GM18868 (cell line): ENCODE measurements around the gene CALN1.
"Not testable (repeated sequence)": the region's sequence is repeated elsewhere in the genome, so short reads cannot be mapped to it uniquely, and the experiment has no call there.

Source experiments
- ATAC-seq: cut with Tn5 transposase; IDR thresholded peaks from one replicate; pipeline ENCODE4 v1.9.1; 2021; ENCODE audit warnings: mild to moderate bottlenecking, moderate library complexity; ENCODE audit not compliant: unreplicated experiment

Gene CALN1

DNA sequence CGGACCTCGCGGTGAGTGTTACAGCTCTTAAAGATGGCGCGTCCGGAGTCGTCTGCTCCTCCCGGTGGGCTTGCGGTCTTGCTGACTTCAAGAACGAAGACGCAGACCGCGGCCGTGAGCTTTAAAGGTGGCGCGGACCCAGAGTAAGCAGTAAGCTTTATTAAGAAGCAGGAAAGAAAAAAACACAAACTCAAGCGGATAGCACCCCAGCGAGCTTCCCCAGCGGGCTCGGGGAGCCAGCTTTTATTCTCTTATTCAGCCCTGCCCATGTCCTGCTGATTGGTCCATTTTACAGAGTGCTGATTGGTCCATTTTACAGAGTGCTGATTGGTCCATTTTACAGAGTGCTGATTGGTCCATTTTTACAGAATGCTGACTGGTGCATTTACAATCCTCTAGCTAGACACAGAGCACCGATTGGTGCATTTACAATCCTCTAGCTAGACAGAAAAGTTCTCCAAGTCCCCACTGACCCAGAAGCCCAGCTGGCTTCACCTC, at the start of gene CALN1:
Gene CALN1 (minus strand): TSS at position 218 of the 498 bp plus-strand sequence.
- ATAC-seq: not testable (repeated sequence)

DNA sequence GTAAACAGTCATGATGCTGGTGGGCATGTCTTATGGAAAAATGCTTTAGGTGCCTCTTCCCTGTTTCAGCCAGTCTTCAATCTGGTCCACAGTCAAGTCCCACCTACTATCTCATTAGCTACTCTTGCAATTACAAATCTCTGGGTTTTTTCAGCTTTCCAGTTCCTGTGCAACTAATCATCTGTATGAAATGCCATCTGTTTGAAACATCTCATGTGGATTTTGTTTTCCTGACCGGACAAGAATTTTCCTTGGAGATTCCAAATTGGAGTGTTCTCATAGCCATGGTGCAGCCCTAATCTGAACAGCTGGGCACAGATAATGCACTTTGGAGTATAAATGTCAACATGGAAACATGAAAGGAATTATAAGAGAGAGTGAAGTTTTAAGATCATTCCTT, 41.3 kb upstream of the CALN1 start:
- no peak for ATAC-seq

DNA sequence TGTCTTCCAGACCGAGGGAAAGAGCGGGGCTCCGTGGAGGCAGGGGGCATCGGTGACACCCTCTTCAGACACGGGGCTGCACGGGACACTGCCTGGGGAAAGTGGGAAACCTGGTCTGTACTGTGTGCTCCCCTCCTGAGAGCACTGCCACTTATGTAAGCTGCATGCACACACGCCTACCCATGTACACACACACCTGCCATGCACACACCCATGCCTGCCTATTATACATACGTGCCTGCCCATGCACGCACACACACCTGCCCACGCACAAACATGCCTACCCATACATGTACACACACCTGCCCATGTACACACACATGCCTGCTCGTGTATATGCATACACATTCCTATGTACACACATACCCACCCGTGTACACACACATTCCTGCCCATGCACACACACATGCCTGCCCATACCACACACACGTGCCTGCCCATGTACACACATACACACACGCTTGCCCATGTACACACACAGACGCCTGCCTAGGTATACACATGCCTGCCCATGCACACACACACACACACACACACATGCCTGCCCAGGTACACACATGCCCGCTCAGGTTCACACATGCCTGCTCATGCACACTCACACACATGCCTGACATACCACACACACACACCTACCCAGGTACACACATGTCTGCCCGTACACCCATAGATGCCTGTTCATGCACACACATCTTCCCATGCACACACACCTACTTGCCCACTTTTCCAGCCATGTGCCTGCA, 35.5 kb upstream of the CALN1 start:
- no peak for ATAC-seq

DNA sequence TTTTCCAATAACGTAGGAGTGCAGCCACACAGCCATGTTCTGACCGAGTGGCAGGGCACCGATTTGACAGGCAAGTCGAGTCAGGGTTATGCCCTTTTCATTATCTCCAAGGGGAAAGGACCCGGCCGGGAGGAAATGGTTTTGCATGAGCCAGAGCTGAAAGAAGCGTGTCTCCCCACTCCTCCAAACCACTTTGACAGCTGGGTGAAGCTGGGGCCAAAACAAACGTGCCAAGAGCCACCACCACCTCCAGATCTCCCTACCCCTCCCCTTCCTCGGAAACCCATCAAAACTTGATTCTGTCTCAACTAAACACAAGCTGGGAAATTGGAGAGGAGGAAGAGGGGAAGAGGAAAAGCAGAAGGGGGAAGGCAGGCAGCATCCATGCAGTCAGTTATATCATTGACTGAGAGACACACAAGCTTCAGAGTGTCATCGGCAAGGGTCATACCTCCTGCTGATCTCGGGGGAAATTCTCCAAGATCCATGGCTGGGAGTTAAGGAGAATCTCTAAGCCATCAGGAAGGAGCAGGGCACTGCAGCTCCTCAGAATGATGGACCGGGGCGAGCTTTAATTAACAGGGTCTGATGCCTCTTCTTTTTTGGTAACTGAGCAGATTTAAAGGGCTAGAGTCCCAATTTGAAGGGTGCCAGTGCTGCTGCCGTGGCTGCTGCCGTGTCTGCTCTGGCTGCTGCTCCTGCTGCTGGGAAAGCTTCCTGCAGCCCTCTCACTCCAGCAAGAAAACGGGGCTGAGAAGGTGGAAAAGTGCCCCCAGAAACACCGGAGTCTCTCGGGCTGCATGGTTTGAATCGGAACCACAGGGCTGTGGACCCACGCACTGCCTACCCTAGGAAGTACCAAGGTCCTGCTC, 34.7 kb upstream of the CALN1 start:
- no peak for ATAC-seq

DNA sequence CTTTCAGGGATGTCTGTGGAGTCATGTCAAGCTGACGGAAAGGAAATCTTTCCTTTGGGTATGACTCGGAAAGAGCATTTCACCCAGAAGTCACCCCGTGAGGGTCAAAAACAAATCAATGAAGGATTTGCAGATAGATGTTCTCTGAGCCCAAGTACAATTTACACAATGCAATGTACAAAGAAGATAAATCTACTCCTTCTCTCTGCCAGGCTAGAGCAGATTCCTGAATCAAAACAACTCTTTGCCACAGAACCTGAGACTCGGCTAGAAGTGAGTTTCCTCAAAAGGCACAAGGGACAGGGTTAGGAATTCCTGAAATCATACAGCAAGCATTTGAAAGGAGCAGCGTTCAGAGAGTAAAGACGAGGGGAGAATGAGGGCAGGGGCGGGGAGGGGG, 34.0 kb upstream of the CALN1 start:
- no peak for ATAC-seq

DNA sequence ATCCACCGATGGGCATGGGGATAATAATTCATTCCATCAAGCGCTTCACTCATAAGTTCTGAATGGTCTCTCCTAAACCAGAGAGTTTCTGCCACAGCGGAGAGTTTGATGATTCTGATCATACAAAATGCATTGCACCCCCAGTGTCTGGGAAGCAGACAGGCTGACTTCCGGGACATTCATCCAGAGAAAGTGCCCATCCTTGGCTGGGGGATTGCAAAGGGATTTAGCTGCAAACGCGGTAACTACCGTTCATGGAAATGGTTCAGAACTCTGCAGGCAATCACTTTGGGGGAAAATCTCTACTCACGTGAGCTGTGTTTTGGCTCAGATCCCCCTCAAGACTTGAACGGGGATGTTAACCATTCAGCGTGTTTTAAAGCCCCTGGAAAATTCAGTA, 33.4 kb upstream of the CALN1 start:
- ATAC-seq: no peak

DNA sequence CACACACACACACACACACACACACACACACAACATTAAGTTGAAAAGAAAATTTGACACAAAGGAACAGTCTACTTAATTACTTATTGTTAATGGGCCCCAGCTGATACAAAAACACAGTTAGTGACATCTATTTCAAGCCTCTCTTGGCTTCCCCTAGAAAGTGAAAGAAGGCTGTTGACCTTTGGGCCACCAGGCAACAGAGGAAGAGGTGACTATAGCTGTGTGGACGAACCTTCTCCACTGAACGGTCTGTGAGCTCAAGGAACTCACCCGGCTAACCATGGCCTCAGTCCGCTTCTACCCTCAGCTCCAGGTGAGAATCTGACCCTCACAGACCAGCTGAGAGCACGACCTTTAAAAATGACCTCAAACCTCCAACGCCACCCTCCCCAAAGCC, 32.9 kb upstream of the CALN1 start:
- no peak for ATAC-seq

DNA sequence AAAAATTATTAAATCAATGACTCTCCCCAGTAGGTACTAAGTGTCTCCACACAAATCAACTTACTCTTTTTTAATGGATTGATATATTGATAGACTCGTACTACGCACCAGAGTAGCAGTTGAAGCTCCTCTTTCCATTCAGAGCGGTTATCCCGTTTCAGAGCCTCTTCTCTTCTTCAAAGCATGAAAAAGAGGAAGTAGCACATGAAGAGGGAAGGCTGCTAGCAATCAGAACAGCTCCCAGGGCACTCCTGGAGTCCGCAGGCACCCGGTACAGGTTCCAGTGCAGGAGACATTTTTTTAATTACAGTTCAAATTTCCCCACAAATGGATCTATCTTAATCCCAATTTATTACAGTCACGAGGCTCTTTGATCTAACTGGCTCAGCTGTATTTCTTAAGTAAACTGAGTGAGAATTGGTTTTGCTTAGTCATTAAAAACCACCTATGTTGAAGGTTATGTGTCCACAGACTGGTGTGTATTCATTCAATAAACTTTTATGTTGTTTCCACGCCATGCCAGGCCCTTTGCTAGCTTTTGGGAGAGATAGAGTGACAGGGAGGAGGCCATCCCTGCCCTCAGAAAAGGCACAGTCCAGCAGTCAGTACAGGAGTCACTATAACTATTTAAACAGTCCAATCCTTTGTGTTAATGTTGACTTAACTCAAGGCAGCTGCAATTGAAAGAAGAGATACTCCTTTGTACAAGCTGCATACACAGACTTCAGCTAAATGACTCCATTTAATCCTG, 32.1 kb upstream of the CALN1 start:
- peak; percentile 80 for ATAC-seq

DNA sequence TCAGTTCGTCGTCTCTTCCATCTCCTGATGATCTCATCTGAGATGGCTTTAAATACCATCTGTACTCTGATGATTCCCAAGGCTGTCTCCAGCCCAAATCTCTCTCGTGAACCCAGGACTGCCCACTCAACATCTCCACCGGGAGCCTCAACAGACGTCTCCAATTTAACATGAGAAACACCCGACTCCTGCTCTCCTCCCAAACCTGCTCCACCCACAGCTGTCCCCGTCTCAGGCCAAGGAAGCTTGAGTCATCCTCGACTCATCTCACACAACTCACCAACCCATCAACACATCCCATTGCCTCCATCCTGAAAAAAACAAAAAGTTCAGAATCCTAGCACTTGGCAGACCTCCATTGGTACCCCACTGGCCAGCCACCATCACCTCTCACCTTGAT, 29.7 kb upstream of the CALN1 start:
- no peak for ATAC-seq

DNA sequence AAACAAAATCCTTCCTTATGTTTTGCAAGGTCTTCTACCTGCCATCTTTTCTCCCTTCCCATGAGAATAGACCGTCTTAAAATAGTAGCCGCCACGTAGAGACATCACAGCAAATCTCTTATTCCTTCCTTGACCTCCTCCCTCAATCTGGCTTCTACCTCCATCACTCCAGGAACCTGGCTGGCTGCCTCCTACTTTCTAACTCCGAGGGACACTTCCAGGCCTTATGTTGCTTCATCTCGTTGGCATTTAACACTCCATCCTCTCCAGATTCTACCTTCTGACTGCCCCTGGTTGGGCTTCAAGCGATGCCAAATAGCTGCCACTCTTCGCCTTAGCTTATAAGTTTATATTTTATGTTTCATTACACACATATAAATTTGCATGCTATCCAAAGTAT, 26.4 kb upstream of the CALN1 start:
- ATAC-seq: no peak

DNA sequence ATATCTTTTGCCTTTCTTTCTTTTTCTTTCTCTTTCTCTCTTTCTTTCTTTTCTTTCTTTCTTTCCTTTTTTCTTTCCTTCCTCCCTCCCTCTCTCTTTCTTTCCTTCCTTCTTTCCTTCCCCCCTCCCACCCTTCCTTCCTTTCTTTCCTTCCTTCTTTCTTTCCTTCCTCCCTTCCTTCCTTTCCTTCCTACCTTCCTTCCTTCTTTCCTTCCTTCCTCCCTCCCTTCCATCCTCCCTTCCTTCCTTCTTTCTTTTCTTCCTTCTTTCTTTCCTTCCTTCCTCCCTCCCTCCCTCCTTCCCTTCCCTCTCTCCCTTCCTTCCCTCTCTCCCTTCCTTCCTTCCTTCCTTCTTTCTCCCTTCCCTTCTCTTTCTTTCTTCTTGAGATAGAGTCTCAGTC, 25.5 kb upstream of the CALN1 start:
- ATAC-seq: no peak

DNA sequence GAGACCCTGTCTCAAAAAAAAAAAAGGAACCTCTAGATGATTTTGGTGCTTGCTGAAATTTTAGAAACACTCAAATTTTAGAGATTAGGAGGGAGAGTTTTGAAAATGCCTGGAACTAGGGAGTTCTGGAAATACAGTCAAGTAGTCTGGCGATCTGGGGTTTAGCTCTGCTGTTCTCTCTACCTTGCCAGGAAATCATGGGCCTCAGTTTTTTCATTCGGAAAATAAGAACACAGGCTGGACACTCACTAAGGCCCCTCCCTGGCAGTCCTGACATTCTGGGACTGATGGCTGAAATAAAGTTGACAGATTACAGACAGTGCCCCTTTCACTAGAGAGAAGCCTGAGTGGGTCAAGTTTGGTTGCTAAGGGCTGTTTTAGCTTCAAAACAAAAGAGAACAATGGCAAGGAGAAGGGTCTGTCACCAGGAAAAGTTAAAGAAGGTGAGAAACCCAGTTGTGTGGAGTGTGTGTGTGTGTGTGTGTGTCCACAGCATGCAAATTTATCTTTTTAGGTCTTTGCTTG, 25.0 kb upstream of the CALN1 start:
- ATAC-seq: no peak

DNA sequence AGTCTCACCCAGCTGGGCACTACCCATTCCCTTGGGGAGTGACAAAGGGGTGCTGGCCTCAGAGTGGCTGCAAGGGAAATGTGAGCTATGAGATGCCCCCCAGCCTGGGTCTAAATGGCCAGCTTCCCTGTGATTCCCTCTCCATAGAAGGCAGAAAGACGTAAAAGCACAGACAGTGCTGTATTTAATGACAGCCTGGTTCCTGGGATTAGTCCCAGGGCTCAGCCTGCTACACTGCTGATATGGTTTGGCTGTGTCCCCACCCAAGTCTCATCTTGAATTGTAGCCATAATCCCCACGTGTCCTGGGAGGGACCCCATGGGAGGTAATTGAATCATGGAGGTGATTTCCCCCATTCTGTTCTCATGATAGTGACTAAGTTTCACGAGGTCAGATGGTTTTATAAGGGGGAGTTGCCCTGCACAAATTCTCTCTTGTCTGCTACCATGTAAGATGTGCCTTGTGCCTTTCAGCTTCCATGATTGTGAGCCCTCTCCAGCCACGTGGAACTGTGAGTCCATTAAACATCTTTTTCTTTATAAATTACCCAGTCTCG, 23.9 kb upstream of the CALN1 start:
- ATAC-seq: no peak

DNA sequence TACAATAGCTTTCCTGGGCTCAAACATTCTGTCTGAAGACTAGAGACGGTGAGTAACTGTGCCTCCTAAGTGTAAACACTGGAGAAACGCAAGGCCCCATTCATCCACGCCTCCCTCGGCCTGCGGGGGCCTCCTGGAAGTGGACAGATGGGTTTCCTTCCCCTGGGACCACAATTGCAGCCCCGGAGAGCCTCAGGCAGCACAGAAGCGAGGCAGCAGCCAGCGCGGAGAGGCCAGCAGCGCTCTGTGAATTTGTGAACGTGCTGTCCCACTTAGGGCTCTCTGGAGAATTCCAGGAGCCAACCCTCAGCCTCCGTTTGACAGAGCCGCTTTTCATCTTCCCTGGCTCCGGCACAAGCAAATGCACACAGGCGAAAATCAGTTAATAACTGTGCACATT, 23.2 kb upstream of the CALN1 start:
- ATAC-seq: no peak

DNA sequence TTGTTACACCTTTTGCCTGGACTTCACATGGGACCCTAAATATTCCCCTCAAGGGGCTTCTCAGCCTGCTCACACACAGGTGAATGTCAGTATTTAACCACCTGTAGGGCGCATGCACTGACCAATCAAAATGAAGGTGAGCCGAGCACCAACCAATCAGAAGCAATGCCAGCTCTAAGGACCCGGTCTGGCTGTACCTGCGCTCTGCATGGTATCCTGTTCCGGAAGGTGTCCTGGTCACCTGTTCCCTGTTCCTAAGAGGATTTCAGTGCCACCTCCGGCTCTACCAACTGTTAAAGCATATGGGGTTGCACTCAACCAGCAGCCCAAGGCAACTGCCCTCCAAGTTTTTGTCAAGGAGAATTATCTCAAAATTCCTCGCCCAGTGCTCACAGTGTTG, 18.4 kb upstream of the CALN1 start:
- ATAC-seq: no peak

DNA sequence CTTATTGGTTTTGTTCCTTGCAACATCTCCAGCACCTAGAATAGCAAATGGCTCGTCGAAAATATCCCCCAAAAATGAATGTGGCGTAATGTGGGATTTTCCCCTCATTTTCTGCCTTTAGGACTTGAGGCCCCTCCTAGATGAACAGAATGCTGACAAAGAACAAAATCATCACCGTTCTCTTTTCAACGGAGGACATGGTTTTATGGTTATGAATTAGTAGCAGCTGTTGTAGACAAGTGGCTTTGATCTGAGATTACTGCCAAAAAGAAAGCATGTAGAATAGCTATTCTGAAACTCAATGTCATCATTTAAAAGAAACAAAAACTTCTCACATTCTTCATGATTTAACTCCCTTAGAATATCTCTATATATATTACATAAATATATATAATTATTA, 17.2 kb upstream of the CALN1 start:
- no peak for ATAC-seq

DNA sequence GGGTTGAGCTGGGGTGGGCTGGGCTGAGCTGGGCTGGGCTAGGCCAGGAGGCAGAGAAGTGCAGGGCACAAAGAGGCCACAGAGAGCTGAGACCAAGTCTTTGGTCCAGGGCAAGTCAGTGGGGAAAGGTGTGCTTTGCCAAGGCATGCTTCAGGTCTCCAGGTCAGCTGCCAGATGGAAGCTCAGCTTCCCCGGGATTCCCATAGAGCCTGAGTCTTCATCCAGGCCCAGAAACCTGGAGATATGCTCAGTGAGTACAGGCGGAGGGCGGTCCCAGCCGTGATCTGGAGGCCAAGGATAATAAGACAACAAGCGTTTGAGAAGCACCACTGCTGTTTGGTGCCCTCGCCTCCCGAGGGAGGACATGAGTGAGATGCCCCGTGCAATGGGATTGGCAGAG, 4.7 kb upstream of the CALN1 start:
- ATAC-seq: no peak

DNA sequence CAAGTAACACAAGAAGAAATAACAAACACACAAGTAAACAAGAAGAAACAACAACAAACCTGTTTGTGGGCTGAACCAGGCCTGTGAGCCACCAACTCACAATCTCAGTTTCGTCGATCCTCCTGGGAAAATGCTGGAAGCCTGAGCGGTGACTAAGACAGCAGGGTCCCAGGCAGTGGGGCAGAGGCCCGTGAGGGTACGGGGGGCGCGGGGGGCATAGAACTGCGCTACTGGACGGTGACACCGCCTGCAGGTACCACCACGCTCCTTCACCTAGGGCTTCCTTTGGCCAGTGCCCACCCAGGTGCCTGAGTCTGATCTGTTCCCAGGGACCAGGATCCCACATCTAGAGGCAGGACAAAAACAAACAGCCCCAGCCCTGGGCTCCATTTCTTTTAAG, 3.4 kb upstream of the CALN1 start:
- no peak for ATAC-seq

DNA sequence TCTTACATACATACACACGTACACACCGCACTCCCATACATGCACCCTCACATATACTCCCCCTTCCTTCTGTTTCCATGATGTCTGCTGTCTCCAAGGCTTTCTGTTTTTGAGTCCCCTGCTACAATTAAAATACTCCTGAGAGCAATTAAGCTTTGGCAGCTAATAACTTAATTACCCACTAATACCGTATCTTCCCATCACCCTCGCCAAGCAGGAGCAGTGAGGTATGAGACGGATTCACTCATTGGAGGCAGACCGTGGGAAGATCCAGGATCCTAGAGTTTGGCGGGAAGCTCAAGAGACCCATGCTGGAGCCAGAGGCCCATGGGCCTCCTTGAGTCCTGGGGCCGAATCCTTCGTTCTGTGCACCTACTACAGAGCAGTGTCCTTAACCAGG, 1.7 kb upstream of the CALN1 start:
- ATAC-seq: no peak

DNA sequence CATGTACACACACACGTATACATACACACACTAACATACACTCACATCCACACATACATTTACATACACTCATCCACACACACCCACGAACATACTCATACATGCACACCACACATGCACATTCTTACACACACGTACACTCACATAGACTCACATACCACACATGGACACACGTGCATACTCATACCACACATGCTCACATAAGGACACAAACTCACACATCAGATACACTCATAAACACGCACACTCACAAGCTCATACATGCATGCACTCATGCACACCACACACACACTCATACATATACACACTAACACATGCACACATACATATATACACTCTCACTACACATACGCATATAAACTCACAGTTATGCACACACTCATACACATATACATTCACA, 1.2 kb upstream of the CALN1 start:
- no peak for ATAC-seq

DNA sequence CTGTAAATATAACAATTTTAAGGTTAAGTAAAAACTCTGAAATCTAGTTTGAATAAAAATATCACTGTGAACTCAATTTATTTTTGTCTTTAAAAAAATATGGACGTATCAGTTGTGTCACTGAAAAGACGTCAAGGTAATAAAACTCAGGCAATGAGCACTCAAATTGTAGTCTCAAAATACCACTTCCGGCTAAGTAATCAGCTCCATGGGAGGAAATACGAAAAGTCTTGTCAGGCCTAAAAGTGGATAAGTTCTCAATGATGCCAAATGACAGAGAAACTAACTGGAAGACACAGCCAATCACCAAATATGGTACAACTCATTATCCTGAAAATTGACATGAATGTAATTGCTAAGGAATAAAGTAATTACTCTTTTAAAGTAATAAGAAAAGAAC, 719 bp downstream of the CALN1 start:
- ATAC-seq: no peak
